NCI-H1417 treated with DMSO at 0.1 percent for 48 hours (cell line): Measurements from ENCODE around the gene SYT1.
"Not testable (repeated sequence)": the region's sequence is repeated elsewhere in the genome, so short reads cannot be mapped to it uniquely, and the experiment has no call there.

Experiments
- DNase-seq: peaks from one replicate; lab custom pipeline; 2025; lab: John Stamatoyannopoulos, UW

Gene SYT1

GRCh38 chr12:79406993-79407392 lies 542.4 kb downstream of the SYT1 start:
- DNase-seq = no peak

- DNase-seq = no peak
These were observed 543.4 kb downstream of the SYT1 start for GRCh38 chr12:79407671-79408622.

- peak; percentile 85 for DNase-seq
These were observed 544.1 kb downstream of the SYT1 start for GRCh38 chr12:79408689-79409088.

- DNase-seq = no peak
These were observed 545.0 kb downstream of the SYT1 start for GRCh38 chr12:79409562-79409961.

- no peak for DNase-seq
These were observed 547.2 kb downstream of the SYT1 start for GRCh38 chr12:79411791-79412190.

- DNase-seq = no peak
These were observed 549.2 kb downstream of the SYT1 start for GRCh38 chr12:79413796-79414195.

- no peak for DNase-seq
These were observed 549.7 kb downstream of the SYT1 start for GRCh38 chr12:79414252-79414651.

GRCh38 chr12:79415321-79415720 lies 550.7 kb downstream of the SYT1 start:
- DNase-seq = no peak

GRCh38 chr12:79415746-79416435 lies 551.3 kb downstream of the SYT1 start:
- no peak for DNase-seq

- no peak for DNase-seq
These were observed 555.6 kb downstream of the SYT1 start for GRCh38 chr12:79420146-79420618.

- DNase-seq = no peak
These were observed 556.7 kb downstream of the SYT1 start for GRCh38 chr12:79421236-79421740.

GRCh38 chr12:79422060-79422812 lies 557.7 kb downstream of the SYT1 start:
- no peak for DNase-seq

GRCh38 chr12:79423560-79423959 lies 559.0 kb downstream of the SYT1 start:
- DNase-seq = no peak

GRCh38 chr12:79424109-79424721 lies 559.6 kb downstream of the SYT1 start:
- no peak for DNase-seq

- DNase-seq = no peak
These were observed 561.5 kb downstream of the SYT1 start for GRCh38 chr12:79426121-79426520.

GRCh38 chr12:79426744-79427143 lies 562.2 kb downstream of the SYT1 start:
- not testable (repeated sequence) for DNase-seq

GRCh38 chr12:79433465-79434072 lies 569.0 kb downstream of the SYT1 start:
- DNase-seq = no peak

GRCh38 chr12:79434561-79434960 lies 570.0 kb downstream of the SYT1 start:
- DNase-seq = no peak

GRCh38 chr12:79435742-79436141 lies 571.2 kb downstream of the SYT1 start:
- no peak for DNase-seq

- DNase-seq = no peak
These were observed 574.1 kb downstream of the SYT1 start for GRCh38 chr12:79438480-79439174.
